Measurements from ENCODE around the gene CYLD.

CYLD gene

GRCh38 chr16:50821586-50821985 is 79.7 kb downstream of the CYLD start:
- DNase-seq = no peak

- no peak for DNase-seq
Measured at GRCh38 chr16:50822671-50823070, 80.8 kb downstream of the CYLD start.

- DNase-seq = no peak
Measured at GRCh38 chr16:50826797-50827316, 85.0 kb downstream of the CYLD start.

GRCh38 chr16:50828164-50828702 is 86.3 kb downstream of the CYLD start:
- DNase-seq = no peak

- no peak for DNase-seq
Measured at GRCh38 chr16:50830698-50831097, 88.8 kb downstream of the CYLD start.

GRCh38 chr16:50831751-50832150 is 89.9 kb downstream of the CYLD start:
- no peak for DNase-seq

GRCh38 chr16:50833929-50834328 is 92.0 kb downstream of the CYLD start:
- no peak for DNase-seq

GRCh38 chr16:50834701-50835100 is 92.8 kb downstream of the CYLD start:
- DNase-seq = no peak

- DNase-seq = no peak
Measured at GRCh38 chr16:50835358-50836060, 93.6 kb downstream of the CYLD start.

GRCh38 chr16:50836121-50836621 is 94.3 kb downstream of the CYLD start:
- no peak for DNase-seq

GRCh38 chr16:50837324-50837723 is 95.4 kb downstream of the CYLD start:
- DNase-seq = no peak

- DNase-seq = no peak
Measured at GRCh38 chr16:50838165-50838564, 96.3 kb downstream of the CYLD start.

GRCh38 chr16:50838885-50839284 is 97.0 kb downstream of the CYLD start:
- DNase-seq = no peak

GRCh38 chr16:50839356-50839755 is 97.5 kb downstream of the CYLD start:
- no peak for DNase-seq

- no peak for DNase-seq
Measured at GRCh38 chr16:50839920-50840729, 98.2 kb downstream of the CYLD start.

GRCh38 chr16:50841081-50841886 is 99.4 kb downstream of the CYLD start:
- peak; percentile 44 to 67 for DNase-seq

- no peak for DNase-seq
Measured at GRCh38 chr16:50842013-50842505, 100.2 kb downstream of the CYLD start.

GRCh38 chr16:50842589-50842988 is 100.7 kb downstream of the CYLD start:
- DNase-seq = peak in 1 of 2 donors; percentile 21

GRCh38 chr16:50844840-50845239 is 103.0 kb downstream of the CYLD start:
- no peak for DNase-seq

GRCh38 chr16:50845296-50845695 is 103.4 kb downstream of the CYLD start:
- no peak for DNase-seq

GRCh38 chr16:50846511-50846910 is 104.6 kb downstream of the CYLD start:
- no peak for DNase-seq

GRCh38 chr16:50847166-50847565 is 105.3 kb downstream of the CYLD start:
- no peak for DNase-seq
